ENCODE data around the gene GGTA1. TPM values are rescaled to one million over a fixed set of nuclear protein-coding genes. Genes with fewer than 3 reads are reported as not detected.

The GGTA1 gene
- polyA plus RNA-seq, 1 experiment = not detected

DNA sequence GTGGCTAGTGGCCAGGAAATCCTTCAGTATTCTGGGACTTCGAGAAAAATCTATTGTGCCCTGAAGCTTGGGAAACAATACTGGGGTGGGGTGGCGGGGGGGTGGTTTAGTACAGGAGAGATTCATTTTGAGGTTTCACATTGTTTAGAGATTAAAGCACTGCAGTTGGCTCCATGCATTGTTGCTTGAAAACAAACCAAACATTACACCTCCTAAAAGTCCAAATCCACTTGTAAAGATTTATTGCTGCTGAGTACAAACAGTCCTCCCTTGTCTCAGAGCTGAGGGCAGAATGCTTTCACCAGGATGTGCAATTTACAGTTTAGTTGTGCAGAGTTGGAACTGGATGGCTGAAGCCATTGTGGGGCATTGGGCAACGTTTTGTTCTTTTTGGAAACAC, 49.4 kb downstream of the GGTA1 start:
- H3K9me3 ChIP-seq (ENCODE audit: control insufficient read depth, insufficient read depth, low read length) = no peaks in the 10 kb centered on the region; the same call in 1 of the 2 replicates
- H3K27me3 ChIP-seq (ENCODE audit: control insufficient read depth, insufficient read depth, low read length) = peaks cover 68% of the 10 kb centered on the region
- H3K4me3 ChIP-seq (ENCODE audit: low read depth, low read length) = no peak overlapping the region
- TF ChIP-seq, protein P1, sequence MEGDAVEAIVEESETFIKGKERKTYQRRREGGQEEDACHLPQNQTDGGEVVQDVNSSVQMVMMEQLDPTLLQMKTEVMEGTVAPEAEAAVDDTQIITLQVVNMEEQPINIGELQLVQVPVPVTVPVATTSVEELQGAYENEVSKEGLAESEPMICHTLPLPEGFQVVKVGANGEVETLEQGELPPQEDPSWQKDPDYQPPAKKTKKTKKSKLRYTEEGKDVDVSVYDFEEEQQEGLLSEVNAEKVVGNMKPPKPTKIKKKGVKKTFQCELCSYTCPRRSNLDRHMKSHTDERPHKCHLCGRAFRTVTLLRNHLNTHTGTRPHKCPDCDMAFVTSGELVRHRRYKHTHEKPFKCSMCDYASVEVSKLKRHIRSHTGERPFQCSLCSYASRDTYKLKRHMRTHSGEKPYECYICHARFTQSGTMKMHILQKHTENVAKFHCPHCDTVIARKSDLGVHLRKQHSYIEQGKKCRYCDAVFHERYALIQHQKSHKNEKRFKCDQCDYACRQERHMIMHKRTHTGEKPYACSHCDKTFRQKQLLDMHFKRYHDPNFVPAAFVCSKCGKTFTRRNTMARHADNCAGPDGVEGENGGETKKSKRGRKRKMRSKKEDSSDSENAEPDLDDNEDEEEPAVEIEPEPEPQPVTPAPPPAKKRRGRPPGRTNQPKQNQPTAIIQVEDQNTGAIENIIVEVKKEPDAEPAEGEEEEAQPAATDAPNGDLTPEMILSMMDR (IDR thresholded peaks at IDR 0.05; ENCODE audit: low read depth, low read length) = no peak
- H3K27ac ChIP-seq (ENCODE audit: low read depth, low read length) = no peak overlapping the region
- ChIA-PET CTCF (interaction anchor here (0.7 kb wide), 1 partner anchor 26 kb away, joined by 6 read pairs; no protein-coding TSS in a partner anchor), POLR2A (no interaction called here)
- no peak for DNase-seq (ENCODE audit: low read depth, low spot score)

DNA sequence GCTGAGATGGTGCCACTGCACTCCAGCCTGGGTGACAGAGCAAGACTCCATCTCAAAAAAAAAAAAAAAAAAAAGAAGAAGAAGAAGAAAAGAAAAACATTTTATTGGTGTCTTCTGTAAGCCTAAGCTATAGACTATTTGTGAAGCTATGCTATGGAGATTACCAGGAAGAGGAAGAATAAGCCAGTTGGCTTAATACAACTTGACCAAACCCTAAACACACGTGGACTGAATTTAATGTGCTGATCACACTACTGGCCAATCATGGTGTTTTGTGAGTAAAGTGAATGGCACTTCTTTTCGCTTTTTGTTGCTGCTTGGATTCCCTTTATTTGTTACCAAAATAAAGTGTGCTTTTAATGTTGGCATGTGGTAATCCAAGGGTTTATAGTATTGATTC, 49.9 kb downstream of the GGTA1 start:
- TF ChIP-seq, protein P1 (IDR thresholded peaks at IDR 0.05; ENCODE audit: low read depth, low read length) = no peak
- H3K27ac ChIP-seq (ENCODE audit: low read depth, low read length) = no peak overlapping the region
- POLR2A ChIA-PET = no interaction called here

DNA sequence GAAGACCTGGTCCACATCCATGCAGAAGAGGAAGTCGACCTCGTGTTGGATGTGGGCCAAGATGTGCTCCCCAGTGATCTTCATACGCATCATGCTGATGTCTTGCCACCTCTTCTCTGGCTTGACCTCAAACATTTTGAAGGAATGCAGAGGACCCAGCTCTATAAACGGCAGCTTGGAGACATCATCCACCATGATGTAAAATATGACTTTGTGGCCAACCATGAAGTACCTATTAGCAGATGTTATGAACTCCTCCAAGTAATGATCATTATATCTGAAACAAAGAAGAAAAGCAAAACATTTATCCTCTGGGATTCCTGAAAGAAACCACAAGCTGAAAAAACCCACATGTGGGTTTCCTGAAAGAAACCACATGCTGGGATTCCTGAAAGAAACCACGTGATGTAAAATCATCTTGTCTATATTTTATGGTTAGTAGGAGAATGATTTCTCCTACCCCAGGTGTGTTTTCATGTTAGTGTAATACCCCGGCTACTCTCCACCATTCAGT, 52.3 kb downstream of the GGTA1 start:
- Histone ChIP-seq H3K27ac (ENCODE audit: low read depth, low read length) (no peak overlapping the region), H3K27me3 (ENCODE audit: control insufficient read depth, insufficient read depth, low read length) (peaks cover 71% of the 10 kb centered on the region), H3K4me3 (ENCODE audit: low read depth, low read length) (no peak overlapping the region), H3K9me3 (ENCODE audit: control insufficient read depth, insufficient read depth, low read length) (no peaks in the 10 kb centered on the region; the same call in 1 of the 2 replicates)
- ChIA-PET CTCF (interaction anchor here (1.0 kb wide), 1 partner anchor 16 kb away, joined by 7 read pairs; no protein-coding TSS in a partner anchor), POLR2A (interaction anchor here (0.8 kb wide), 1 partner anchor 717 kb away, joined by 3 read pairs; no protein-coding TSS in a partner anchor)
- TF ChIP-seq, protein P1 (IDR thresholded peaks at IDR 0.05; ENCODE audit: low read depth, low read length) = no peak
- DNase-seq (ENCODE audit: low read depth, low spot score) = peak; percentile 57

More for the DNA sequence above, 49.9 kb downstream of the GGTA1 start:
- CTCF ChIA-PET = interaction anchor here (0.7 to 1.2 kb wide), 2 partner anchors 13 to 26 kb away, joined by 4 to 6 read pairs; no protein-coding TSS in a partner anchor
- Histone ChIP-seq H3K4me3 (ENCODE audit: low read depth, low read length) (no peak overlapping the region), H3K9me3 (ENCODE audit: control insufficient read depth, insufficient read depth, low read length) (no peaks in the 10 kb centered on the region; the same call in 1 of the 2 replicates), H3K27me3 (ENCODE audit: control insufficient read depth, insufficient read depth, low read length) (peaks cover 68% of the 10 kb centered on the region)
- no peak for DNase-seq (ENCODE audit: low read depth, low spot score)

DNA sequence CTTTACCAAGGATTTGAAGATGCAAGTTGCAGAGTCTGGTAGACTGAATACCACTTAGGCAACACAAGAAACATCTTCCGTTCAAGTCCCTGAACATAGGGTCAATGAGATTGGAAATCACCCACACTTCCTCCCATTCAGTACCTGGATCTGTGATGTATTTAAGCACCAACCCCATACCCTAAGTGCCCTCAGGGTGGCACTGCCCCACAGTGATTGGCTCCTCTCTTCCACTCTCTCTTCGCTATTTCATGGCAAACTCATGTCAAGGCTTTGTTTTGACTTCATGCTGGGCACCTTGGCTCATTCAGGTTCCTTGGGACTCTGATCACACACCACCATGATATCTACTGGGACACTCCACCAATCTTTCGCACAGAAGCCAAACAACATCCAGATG, 53.7 kb downstream of the GGTA1 start:
- Histone ChIP-seq H3K27me3 (ENCODE audit: control insufficient read depth, insufficient read depth, low read length) (peaks cover 75% of the 10 kb centered on the region), H3K4me3 (ENCODE audit: low read depth, low read length) (no peak overlapping the region), H3K9me3 (ENCODE audit: control insufficient read depth, insufficient read depth, low read length) (no peaks in the 10 kb centered on the region; the same call in 1 of the 2 replicates), H3K27ac (ENCODE audit: low read depth, low read length) (no peak overlapping the region)
- TF ChIP-seq, protein P1 (IDR thresholded peaks at IDR 0.05; ENCODE audit: low read depth, low read length) = no peak
- ChIA-PET CTCF (no interaction called here), POLR2A (no interaction called here)
- DNase-seq (ENCODE audit: low read depth, low spot score) = no peak

DNA sequence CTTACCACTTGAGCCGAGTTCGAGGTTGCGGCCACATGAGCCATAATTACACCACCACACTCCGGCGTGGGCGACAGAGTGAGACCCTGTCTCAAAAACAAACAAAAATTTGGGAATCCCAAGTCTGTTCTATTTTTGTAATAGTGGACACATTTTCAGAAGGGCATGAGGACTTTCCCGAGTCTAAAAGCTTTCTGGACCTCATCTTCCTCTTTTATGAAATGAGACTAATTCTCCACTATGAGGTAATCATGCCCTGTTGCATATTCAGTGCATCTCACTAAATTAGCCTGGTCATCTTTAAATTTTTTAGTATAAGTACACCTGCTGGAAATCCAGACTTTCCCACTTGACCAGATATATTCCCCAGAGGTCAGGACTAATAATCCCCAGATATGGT, 55.7 kb downstream of the GGTA1 start:
- Histone ChIP-seq H3K27me3 (ENCODE audit: control insufficient read depth, insufficient read depth, low read length) (peaks cover 71% of the 10 kb centered on the region), H3K27ac (ENCODE audit: low read depth, low read length) (no peak overlapping the region), H3K4me3 (ENCODE audit: low read depth, low read length) (no peak overlapping the region), H3K9me3 (ENCODE audit: control insufficient read depth, insufficient read depth, low read length) (no peaks in the 10 kb centered on the region)
- POLR2A ChIA-PET = no interaction called here
- TF ChIP-seq, protein P1 (IDR thresholded peaks at IDR 0.05; ENCODE audit: low read depth, low read length) = no peak
- CTCF ChIA-PET = no interaction called here
- no peak for DNase-seq (ENCODE audit: low read depth, low spot score)

Data from AG04450 (cell line).